Endothelial cell of umbilical vein (primary cell): Measurements from ENCODE around the gene ATXN10.

Source experiments
- EZH2 ChIP-seq: IDR thresholded peaks from 2 replicates; pipeline ENCODE4 v1.6.1; 2012; ENCODE audit warnings: borderline replicate concordance, low read depth, mild to moderate bottlenecking, moderate library complexity, low read length, inconsistent platforms; ENCODE audit not compliant: severe bottlenecking
- FOS ChIP-seq: IDR thresholded peaks from 2 replicates; pipeline ENCODE4 v1.6.1; 2011; ENCODE audit warnings: mild to moderate bottlenecking, low read length, moderate library complexity, borderline replicate concordance; ENCODE audit not compliant: insufficient read depth
- JUN ChIP-seq: IDR thresholded peaks from 2 replicates; pipeline ENCODE4 v1.6.1; 2011; ENCODE audit warnings: borderline replicate concordance, low read depth; ENCODE audit not compliant: insufficient read length, insufficient read depth
- MAX ChIP-seq: IDR thresholded peaks from 2 replicates; pipeline ENCODE4 v1.6.1; 2011; ENCODE audit not compliant: insufficient read depth, insufficient read length
- MYC ChIP-seq: IDR thresholded peaks from one replicate; pipeline ENCODE4 v1.6.1; 2011; ENCODE audit warnings: mild to moderate bottlenecking, low read depth, low read length
- POLR2A ChIP-seq: IDR thresholded peaks from 2 replicates; pipeline ENCODE4 v1.6.1; 2012; ENCODE audit warnings: low read depth, mild to moderate bottlenecking, control low read depth, low read length
- POLR2AphosphoS5 ChIP-seq: IDR thresholded peaks from 2 replicates; pipeline ENCODE4 v1.6.1; 2012; ENCODE audit warnings: low read depth, mild to moderate bottlenecking, control low read depth, low read length, moderate library complexity; ENCODE audit not compliant: insufficient read depth
- TF ChIP-seq, protein P1 (sequence below), 2 donors: IDR thresholded peaks; 1 replicate in 1 of 2; 2 replicates in 1 of 2; pipeline ENCODE4 v1.5.1; 2011; ENCODE audit warnings: low read length in 2 of 2, mild to moderate bottlenecking in 2 of 2, moderate library complexity in 2 of 2, control low read depth in 1 of 2, inconsistent platforms in 1 of 2, low read depth in 1 of 2; ENCODE audit not compliant: insufficient read depth in 1 of 2; ENCODE audit errors: extremely low read depth in 1 of 2

- TF ChIP-seq, protein P1, sequence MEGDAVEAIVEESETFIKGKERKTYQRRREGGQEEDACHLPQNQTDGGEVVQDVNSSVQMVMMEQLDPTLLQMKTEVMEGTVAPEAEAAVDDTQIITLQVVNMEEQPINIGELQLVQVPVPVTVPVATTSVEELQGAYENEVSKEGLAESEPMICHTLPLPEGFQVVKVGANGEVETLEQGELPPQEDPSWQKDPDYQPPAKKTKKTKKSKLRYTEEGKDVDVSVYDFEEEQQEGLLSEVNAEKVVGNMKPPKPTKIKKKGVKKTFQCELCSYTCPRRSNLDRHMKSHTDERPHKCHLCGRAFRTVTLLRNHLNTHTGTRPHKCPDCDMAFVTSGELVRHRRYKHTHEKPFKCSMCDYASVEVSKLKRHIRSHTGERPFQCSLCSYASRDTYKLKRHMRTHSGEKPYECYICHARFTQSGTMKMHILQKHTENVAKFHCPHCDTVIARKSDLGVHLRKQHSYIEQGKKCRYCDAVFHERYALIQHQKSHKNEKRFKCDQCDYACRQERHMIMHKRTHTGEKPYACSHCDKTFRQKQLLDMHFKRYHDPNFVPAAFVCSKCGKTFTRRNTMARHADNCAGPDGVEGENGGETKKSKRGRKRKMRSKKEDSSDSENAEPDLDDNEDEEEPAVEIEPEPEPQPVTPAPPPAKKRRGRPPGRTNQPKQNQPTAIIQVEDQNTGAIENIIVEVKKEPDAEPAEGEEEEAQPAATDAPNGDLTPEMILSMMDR (IDR thresholded peaks at IDR 0.05; ENCODE audit: extremely low read depth in 1 of 2, insufficient read depth in 1 of 2, low read depth in 1 of 2, low read length in 2 of 2), result no peak
- TF ChIP-seq POLR2A, result no peak
- TF ChIP-seq EZH2, result no peak
- TF ChIP-seq POLR2AphosphoS5, result no peak
- no peak for TF ChIP-seq MYC
- TF ChIP-seq MAX, result no peak
- no peak for TF ChIP-seq JUN
- TF ChIP-seq FOS, result no peak
Observed at GRCh38 chr22:45636683-45637082, 35.0 kb upstream of the ATXN10 start.
